KMS-11 (cell line): Measurements from ENCODE around the gene KRTAP10-8.

ENCODE experiments used
- H2AFZ ChIP-seq: fragments of 200-600 bp; sonication (generic); 2 replicates; pipeline ENCODE4 v1.6.1; 2016; ENCODE audit warnings: antibody characterized with exemption, mixed run types, low read depth
- H3K27ac ChIP-seq: fragments of 200-600 bp; sonication (generic); 2 replicates; pipeline ENCODE4 v1.6.1; 2016; ENCODE audit warnings: mild to moderate bottlenecking, mixed run types
- H3K27me3 ChIP-seq: fragments of 200-600 bp; sonication (generic); 2 replicates; pipeline ENCODE4 v1.6.1; 2017; ENCODE audit warnings: mild to moderate bottlenecking, low read depth, mixed run types, moderate library complexity; ENCODE audit not compliant: insufficient read depth
- H3K36me3 ChIP-seq: fragments of 200-600 bp; sonication (generic); 2 replicates; pipeline ENCODE4 v1.6.1; 2017; ENCODE audit warnings: mild to moderate bottlenecking, mixed run types; ENCODE audit not compliant: insufficient read depth
- H3K4me1 ChIP-seq: fragments of 200-600 bp; sonication (generic); 2 replicates; pipeline ENCODE4 v1.6.1; 2016; ENCODE audit warnings: mild to moderate bottlenecking, low read depth, mixed run types; ENCODE audit not compliant: poor library complexity, severe bottlenecking
- H3K4me2 ChIP-seq: fragments of 200-600 bp; sonication (generic); 2 replicates; pipeline ENCODE4 v1.7.0; 2016; ENCODE audit warnings: mild to moderate bottlenecking, mixed run types
- H3K4me3 ChIP-seq: fragments of 200-600 bp; sonication (generic); IDR thresholded peaks from 2 replicates; pipeline ENCODE4 v1.6.1; 2017; ENCODE audit warnings: low read depth, low read length, mixed read lengths; ENCODE audit not compliant: insufficient read depth
- H3K79me2 ChIP-seq: fragments of 200-600 bp; sonication (generic); 2 replicates; pipeline ENCODE4 v1.6.1; 2016; ENCODE audit warnings: low read depth, mixed run types; ENCODE audit not compliant: insufficient read depth
- H3K9ac ChIP-seq: fragments of 200-600 bp; sonication (generic); 2 replicates; pipeline ENCODE4 v1.6.1; 2016; ENCODE audit warnings: mild to moderate bottlenecking, mixed run types
- H4K20me1 ChIP-seq: fragments of 200-600 bp; sonication (generic); 2 replicates; pipeline ENCODE4 v1.6.1; 2016; ENCODE audit warnings: mild to moderate bottlenecking, mixed run types; ENCODE audit not compliant: insufficient read depth
- CTCF ChIP-seq: fragments of 200-600 bp; sonication (generic); conservative IDR thresholded peaks from 2 replicates; pipeline ENCODE4 v1.6.1; 2017; ENCODE audit warnings: low read depth, mild to moderate bottlenecking, antibody characterized with exemption, low read length, moderate library complexity, mixed read lengths

The KRTAP10-8 gene

GRCh38 chr21:44574457-44575306 lies 37.2 kb upstream of the KRTAP10-8 start:
- Histone ChIP-seq H3K9ac (no peak overlapping the region), H3K36me3 (no peaks in the 10 kb centered on the region), H3K27ac (no peak overlapping the region), H3K27me3 (peaks cover 56% of the 10 kb centered on the region), H3K4me3 (no peak overlapping the region), H2AFZ (no peak overlapping the region), H3K79me2 (no peaks in the 10 kb centered on the region), H3K4me1 (no peaks in the 10 kb centered on the region), H4K20me1 (no peaks in the 10 kb centered on the region), H3K4me2 (no peak overlapping the region)
- TF ChIP-seq CTCF, result no peak

DNA sequence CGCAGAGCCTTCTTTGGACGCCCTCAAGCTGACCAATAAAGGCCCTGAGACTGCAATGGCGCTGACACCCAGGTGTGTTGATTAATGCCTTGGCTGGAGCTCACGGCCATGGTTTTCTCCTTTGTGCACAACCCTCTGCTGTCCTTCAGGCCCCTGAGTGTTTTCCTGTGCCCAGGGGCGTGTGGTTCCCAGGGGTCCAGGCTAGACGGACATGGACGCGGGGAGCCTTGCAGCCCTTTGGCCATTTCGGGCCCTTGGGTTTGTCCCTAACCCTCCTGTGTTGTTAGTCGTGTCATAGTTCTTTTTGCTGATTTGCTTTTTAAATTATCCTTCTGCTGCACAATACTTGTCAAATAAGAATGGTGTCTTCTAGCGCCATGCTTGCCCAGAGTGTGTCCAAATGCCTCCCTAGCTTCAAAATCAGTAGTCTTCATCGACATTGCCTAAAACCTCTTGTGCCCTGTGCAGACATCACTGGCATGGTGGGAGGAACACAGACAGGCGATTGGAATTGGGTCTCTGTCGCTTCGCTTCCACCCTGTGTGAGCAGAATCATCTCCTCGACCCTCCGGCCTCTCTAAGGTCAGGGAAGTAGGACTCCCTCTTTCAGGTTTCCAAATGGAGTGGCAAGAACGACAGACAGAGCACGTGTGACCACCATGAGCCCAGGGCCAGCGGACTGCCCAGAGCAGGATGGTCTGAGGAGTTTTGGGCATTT lies 36.4 kb upstream of the KRTAP10-8 start:
- Histone ChIP-seq H3K27me3 (peaks cover 50% of the 10 kb centered on the region), H3K27ac (no peak overlapping the region), H3K9ac (no peak overlapping the region), H3K4me3 (no peak overlapping the region), H3K36me3 (no peaks in the 10 kb centered on the region), H4K20me1 (no peaks in the 10 kb centered on the region), H3K79me2 (no peaks in the 10 kb centered on the region), H3K4me1 (no peaks in the 10 kb centered on the region), H3K4me2 (no peak overlapping the region), H2AFZ (no peak overlapping the region)
- no peak for TF ChIP-seq CTCF

DNA sequence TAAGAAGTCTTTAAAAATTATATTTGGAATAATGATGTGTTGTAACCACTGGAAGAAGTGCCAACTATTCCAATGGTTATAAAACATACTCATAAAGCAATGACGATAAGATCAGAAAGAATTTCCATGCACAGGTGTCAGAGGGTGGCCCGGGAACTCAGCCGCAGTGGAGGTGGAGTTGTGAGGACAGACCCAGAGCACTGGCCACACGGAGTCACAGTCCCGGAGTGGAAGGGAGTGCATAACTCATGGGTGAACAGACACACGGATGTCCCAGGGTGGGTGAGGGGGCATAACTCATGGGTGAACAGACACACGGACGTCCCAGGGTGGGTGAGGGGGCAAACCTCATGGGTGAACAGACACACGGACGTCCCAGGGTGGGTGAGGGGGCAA lies 35.9 kb upstream of the KRTAP10-8 start:
- Histone ChIP-seq H3K4me3 (no peak overlapping the region), H3K27ac (no peak overlapping the region), H2AFZ (no peak overlapping the region), H3K36me3 (no peaks in the 10 kb centered on the region), H3K9ac (no peak overlapping the region), H3K79me2 (no peaks in the 10 kb centered on the region), H3K4me1 (no peaks in the 10 kb centered on the region), H3K4me2 (no peak overlapping the region), H3K27me3 (peaks cover 50% of the 10 kb centered on the region), H4K20me1 (no peaks in the 10 kb centered on the region)
- no peak for TF ChIP-seq CTCF

GRCh38 chr21:44578371-44579055 lies 33.4 kb upstream of the KRTAP10-8 start:
- Histone ChIP-seq H3K79me2 (no peaks in the 10 kb centered on the region), H3K4me1 (no peaks in the 10 kb centered on the region), H4K20me1 (no peaks in the 10 kb centered on the region), H3K4me2 (no peak overlapping the region), H3K4me3 (no peak overlapping the region), H3K27ac (no peak overlapping the region), H3K27me3 (peaks cover 46% of the 10 kb centered on the region; the same call in 1 of the 2 replicates), H3K9ac (no peak overlapping the region), H2AFZ (no peak overlapping the region), H3K36me3 (no peaks in the 10 kb centered on the region)
- TF ChIP-seq CTCF, result no peak
